Activated T-cell treated with anti-CD3 and anti-CD28 coated beads, Interleukin-2, amount 50 U/mL, for 1 hour (primary cell): Measurements from ENCODE around the gene PHKG1.
A peak's percentile ranks its signal among the peaks of the same experiment; 100 is the strongest.
"Not testable (repeated sequence)": the region's sequence is repeated elsewhere in the genome, so short reads cannot be mapped to it uniquely, and the experiment has no call there.

Experiments used
- DNase-seq: peaks from one replicate; pipeline ENCODE4 v3.0.0-alpha.2; 2020

Gene PHKG1

GRCh38 chr7:56033671-56034432, 58.9 kb downstream of the PHKG1 start:
- DNase-seq = peak; percentile 81

DNA sequence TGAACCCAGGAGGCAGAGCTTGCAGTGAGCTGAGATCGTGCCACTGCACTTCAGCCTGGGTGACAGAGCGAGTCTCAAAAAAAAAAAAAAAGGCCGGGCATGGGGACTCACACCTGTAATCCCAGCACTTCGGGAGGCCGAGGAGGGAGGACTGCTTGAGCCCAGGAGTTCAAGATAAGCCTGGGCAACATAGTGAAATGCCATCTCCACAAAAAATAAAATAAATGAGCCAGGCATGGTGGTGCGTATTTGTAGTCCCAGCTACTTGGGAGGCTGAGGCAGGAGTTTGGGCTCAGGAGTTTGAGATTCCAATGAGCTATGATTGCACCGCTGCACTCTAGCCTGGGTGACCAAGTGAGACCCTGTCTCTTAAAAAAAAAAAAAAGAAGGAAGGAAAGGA, 60.2 kb downstream of the PHKG1 start:
- DNase-seq = not testable (repeated sequence)

DNA sequence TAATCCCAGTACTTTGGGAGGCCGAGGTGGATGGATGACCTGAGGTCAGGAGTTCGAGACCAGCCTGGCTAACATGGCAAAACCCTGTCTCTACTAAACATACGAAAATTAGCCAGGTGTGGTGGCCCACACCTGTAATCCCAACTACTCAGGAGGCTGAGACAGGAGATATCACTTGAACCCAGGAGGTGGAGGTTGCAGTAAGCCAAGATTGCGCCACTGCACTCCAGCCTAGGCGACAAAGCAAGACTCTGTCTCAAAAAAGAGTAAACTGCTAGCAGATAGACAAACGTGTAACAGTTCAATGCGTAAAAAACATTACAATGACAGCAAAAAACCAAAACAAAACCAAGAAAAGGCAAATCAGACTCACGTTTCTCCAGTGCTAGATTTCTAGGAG, 61.2 kb downstream of the PHKG1 start:
- DNase-seq = not testable (repeated sequence)

DNA sequence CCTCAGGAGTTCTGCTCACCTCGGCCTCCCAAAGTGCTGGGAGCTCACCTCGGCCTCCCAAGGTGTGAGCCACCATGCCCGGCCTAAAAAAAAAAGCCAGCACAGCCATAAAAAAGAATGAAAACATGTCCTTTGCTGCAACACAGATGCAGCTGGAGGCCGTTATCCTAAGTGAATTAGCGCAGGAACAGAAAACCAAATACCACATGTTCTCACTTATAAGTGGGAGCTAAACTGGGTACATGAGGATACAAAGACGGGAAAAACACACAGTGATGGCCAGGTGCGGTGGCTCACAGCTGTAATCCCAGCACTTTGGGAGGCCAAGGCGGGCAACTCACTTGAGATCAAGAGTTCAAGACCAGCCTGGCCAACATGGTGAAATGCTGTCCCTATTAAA, 62.4 kb downstream of the PHKG1 start:
- no peak for DNase-seq
